IPS DF 4.7 (cell line): ENCODE measurements around the gene SLC27A5.
"Not testable (repeated sequence)": the region's sequence is repeated elsewhere in the genome, so short reads cannot be mapped to it uniquely, and the experiment has no call there.

Experiments used
- DNase-seq: peaks from one replicate; pipeline ENCODE4 v3.0.0-alpha.2; 2013; ENCODE audit warnings: low spot score; ENCODE audit errors: extremely low read depth

Gene SLC27A5

DNA sequence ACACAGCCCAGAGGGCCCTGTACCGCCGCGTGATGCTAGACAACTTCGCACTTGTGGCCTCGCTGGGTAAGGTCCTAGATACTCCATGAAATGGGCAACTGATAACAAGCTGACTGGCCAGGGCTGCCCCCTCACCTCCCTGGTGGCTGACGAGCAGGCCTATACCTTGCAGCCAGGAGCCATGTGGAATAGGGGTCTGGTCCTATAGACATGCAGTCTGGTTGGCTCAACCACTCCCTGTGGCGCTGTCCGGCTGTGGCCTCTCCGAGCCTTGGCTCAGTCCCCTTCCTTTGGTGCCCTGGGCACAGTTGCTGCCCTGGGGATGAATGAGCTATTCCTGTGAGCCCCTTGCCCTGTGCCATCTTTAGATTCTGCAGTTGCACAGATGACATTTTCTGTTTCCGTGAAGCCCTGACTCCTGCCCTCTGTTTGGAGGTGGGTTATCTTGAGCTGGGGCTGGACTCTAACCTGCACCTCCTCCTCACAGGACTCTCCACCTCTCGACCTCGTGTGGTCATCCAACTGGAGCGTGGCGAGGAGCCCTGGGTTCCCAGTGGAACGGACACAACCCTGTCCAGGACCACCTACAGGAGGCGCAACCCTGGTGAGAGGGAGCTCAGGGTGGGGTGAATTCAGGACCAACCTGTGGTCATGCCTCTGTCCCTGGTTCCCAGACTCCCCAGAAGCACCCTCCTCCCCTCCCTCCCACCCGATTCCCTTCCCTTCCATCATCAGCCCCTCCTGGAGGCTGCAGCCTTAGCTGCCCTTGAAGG, 42.4 kb downstream of the SLC27A5 start:
- DNase-seq: no peak

DNA sequence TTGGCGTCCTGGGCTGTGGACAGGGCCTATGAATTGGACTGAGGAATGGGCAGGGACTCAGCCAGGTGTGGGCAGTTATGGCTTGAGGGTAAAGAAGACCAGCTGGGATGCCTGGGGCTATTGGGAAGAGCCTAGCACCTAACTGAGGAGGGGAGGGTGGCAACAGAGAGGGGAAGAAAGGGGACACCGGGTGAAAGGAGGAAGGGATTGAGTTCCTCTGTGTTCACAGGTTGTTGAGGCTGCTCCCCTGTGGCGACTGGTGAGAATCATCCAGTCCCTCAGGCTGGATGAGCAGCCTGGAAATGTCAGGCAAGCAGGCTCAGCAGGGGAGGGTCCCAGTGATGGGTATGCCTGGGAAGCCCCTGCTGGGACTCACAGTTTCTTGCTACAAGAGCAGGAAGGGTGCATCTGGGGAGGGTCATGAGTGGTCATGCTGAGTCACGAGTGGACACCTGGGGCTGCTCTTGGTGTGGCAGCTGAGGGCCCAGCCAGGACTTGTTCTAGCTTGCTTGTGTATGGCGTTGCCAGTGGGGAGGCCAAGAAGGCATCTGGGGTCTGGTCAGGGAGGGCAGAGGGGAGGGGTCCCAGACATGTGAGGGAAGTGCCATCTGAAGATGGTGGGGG, 43.5 kb downstream of the SLC27A5 start:
- DNase-seq: no peak

DNA sequence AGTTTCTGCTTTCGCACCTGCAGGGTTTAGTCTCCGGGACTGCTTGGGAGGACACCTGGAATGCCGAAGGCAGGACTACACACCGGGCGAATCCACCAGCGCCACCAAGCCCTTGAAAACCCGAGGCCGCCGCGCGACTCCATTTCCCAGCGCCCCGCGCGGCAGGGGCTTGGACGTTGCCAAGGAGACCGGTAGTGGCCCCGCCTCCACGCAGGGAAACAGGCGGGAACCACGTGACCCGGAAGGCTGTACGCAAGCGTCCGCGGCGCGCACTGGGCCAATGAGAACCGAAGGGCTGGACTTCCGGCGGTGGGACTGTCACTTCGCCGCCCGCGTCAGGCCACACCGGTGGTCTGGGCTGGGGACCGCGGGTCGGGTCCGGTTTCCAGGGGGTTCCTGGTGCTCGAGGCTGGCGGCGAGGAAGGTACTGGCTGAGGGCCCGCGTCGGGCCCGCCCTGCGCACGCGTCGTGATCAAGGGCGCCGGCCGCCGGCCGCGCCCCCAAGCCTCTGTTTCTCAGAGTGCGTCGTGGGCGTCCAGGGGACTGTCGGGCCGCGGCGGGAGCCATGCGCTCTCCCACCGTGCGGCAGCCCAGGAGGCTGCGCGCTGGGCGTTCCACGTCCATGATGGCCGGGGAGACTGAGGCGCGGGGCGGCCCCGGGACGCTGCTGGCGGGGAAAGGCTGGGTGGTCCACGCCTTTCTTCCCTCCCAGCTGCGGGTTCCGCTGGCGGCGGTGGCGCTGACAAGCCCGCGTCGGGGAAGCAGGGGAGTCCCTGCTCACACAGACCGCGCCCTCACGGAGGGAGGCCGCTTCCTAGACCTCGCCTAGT, 44.8 kb downstream of the SLC27A5 start, which contains the start of gene ZNF324:
Gene ZNF324, plus strand, starts transcription at position 321 of the 830 bp plus-strand sequence. CDS start 2,106 bp downstream, outside the sequence.
- peak; percentile 89 for DNase-seq

DNA sequence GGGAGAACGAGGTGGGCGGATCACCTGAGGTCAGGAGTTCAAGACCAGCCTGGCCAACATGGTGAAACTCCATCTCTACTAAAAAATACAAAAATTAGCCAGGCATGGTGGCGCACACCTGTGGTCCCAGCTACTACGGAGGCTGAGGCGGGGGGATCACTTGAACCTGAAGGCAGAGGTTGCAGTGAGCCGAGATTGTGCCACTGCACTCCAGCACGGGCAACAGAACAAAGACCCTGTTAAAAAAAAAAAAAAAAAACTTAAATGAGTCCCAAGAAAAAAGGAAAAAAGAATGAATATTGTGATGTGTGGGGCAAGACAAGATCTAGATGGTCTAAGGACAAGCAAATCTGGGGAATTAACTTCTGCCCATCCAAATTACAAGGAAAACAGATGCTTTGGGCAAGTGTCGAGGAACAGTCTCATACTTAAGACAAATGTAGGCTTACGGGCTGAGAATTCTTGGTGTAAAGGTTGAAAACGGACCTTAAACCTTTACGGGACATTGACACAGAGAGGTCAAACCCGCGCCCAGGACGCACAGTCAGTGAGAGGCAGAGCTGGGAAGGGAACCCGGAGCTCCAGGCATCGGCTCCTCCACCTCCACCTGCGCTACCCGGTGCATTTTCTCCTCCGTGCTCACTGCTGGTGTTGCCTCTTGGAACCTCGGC, 45.6 kb downstream of the SLC27A5 start:
- DNase-seq: no peak

DNA sequence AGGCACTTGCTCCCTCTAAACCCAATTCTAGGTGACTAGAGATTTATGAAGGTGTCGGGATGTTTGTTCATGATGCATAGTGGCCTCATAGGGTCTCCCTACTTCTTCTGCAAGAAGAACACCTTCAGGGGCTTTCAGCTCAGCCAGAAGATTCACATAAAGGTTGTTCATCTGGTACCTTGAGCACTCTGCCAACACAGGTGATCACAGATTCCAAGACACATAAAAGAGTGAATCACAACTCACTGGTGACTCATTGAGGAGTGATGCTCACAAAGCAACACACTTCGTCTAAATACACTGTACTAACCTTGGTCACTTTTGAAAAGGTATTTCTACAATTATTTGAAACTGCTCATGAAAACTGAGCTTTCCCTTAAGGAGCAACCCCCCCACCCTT, 51.8 kb downstream of the SLC27A5 start:
- DNase-seq: no peak

DNA sequence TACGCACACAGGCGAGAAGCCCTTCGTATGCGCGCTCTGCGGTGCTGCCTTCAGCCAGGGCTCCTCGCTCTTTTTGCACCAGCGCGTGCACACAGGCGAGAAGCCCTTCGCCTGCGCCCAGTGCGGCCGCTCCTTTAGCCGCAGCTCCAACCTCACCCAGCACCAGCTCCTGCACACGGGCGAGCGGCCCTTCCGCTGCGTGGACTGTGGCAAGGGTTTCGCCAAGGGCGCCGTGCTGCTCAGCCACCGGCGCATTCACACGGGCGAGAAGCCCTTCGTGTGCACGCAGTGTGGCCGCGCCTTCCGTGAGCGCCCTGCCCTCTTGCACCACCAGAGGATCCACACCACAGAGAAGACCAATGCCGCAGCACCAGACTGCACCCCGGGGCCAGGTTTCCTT, 55.7 kb downstream of the SLC27A5 start:
- DNase-seq: no peak

DNA sequence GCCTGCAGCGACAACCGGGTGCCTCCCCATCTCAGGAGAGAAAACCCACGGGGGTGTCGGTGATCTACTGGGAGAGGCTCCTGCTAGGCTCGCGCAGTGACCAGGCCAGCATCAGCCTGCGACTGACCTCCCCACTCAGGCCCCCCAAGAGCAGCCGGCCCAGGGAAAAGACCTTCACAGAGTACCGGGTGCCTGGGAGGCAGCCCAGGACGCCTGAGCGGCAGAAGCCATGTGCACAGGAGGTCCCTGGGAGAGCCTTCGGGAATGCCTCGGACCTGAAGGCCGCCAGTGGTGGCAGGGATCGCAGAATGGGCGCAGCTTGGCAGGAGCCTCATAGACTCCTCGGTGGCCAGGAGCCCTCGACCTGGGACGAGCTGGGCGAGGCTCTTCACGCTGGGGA, 56.5 kb downstream of the SLC27A5 start:
- no peak for DNase-seq

DNA sequence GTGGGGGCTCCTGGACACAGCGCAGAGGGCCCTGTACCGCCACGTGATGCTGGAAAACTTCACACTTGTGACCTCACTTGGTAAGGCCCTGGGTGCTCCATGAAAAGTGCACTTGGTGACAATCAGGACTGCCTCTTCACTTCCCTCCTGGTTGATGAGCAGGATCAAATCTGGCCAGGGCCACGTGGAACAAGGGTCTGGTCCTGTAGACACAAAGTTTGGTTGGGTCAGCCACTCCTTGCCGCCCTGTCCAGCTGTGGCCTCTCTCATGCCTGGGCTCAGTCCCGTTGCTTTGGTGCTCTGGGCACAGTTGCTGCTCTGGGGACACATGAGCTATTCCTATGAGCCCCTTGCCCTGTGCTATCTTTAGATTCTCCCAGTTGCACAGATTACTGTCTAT, 58.0 kb downstream of the SLC27A5 start:
- no peak for DNase-seq

DNA sequence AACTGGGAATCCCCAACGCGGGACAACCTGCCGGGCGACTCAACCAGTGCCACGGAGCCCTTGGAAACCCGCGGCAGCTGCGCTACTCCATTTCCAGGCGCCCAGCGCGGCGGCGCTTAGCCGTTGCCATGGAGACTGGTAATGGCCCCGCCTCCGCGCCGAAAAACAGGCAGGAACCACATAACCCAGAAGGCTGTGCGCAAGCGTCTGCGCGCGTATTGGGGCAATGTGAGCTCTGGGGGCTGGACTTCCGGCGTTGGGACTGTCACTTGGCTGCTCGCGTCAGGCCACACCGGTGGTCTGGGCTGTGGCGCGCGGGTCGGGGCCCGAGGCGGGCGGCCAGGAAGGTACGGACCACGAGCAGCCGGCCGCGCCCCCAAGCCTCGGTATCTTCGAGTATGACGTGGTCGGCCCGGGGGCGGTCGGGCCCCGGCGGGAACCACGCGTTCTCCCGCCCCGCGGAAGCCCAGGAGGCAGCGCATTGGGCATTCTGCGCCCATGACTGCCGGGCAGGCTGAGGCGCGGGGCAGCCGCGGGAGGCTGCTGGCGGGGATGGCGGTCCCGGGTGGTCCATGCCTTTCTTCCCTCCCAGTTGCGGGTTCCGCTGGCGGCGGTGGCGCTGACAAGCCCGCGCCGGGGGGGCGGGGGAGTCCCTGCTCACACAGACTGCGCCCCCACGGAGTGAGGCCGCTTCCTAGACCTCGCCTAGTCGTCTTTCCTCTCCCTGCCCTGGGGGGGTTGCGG, 60.3 kb downstream of the SLC27A5 start, which contains the start of gene ZNF324B:
Gene ZNF324B, plus strand, starts transcription at position 265 of the 744 bp plus-strand sequence. CDS start 2,080 bp downstream, outside the sequence.
- peak; percentile 76 for DNase-seq

DNA sequence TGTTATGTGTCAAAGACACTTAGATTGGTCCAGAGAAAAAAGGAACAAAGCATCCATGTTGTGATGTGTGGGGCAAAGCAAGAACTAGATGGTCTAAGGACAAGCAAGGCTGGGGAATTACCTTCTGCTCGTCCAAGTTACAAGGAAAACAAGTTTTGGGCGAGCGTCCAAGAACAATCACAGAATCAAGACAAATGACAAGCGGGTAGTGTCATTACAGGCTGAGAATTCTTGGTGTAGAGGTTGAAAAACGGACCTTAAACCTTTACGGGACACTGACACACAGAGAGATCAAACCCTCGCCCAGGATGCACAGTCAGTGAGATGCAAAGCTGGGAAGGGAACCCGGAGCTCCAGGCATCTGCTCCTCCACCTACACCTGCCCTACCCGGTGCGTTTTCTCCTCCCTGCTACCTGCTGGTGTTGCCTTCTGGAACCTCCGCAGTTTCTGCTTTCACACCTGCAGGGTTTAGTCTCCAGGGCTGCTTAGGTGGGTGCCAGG, 60.9 kb downstream of the SLC27A5 start:
- no peak for DNase-seq

DNA sequence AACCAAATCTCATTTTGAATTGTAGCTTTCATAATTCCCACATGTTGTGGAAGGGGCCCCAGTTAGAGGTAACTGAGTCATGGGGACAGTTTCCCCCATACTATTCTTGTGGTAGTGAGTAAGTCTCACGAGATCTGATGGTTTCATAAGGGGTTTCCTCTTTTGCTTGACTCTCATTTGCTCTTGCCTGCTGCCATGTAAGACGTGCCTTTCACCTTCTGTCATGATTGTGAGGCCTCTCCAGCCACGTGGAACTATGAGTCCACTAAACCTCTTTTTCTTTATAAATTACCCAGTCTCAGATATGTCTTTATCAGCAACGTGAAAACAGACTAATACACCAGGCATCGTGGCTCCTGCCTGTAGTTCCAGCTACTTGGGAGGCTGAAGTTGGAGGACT, 61.8 kb downstream of the SLC27A5 start:
- not testable (repeated sequence) for DNase-seq

DNA sequence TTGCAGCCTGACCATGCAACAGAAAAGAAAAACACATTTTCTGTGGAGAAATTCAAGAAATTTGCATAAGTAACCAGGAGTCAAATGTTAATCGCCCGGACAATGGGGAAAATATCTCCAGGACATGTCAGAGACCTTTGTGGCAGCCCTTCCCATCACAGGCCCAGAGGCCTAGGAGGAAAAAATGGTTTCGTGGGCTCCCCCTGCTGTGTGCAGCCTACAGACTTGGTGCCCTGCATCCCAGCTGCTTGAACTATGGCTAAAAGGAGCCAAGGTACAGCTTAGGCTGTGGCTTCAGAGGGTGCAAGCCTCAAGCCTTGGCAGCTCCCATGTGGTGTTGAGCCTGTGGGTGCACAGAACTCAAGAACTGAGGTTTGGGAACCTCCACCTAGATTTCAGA, 62.9 kb downstream of the SLC27A5 start:
- not testable (repeated sequence) for DNase-seq
